ENCODE measurements around the gene HSP90B1. TPM values are rescaled to one million over a fixed set of nuclear protein-coding genes. Genes with fewer than 3 reads are reported as not detected.

The HSP90B1 gene
- total RNA-seq, 1 experiment from 2014 or later: 888 TPM

DNA sequence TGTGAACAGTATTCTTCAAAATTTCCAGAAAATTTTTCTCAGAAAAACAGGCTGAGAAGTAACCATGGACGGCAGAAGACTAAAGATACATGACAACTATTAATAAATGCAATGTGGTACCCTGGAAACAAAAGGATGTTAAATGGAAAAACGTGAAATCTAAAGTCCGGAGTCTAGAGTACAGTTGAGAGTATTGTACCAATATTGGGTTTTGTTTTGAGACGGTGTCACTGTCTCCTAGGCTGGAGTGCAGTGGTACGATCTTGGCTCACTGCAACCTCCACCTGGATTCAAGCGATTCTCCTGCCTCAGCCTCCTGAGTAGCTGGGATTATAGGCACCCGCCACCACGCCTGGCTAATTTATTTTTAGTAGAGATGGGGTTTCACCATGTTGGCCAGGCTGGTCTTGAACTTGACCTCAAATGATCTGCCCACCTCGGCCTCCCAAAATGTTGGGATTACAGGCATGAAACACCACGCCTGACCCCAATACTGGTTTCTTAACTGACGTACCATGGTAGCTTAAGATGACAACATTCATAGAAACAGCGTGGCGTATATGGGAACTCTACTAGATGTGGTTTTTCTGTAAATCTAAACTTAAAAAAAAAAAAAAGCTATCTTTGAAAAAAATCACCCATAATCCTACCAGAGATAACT lies 18.7 kb downstream of the HSP90B1 start:
- Histone ChIP-seq H3K9me2 (ENCODE audit: insufficient read depth) (no peaks in the 10 kb centered on the region), H3K9ac (ENCODE audit: low read length) (no peak overlapping the region), H3K36me3 (ENCODE audit: control insufficient read depth in 1 of 2, insufficient read depth in 2 of 2, low read length in 2 of 2) (peaks cover 68 to 85% of the 10 kb centered on the region in 2 experiments), H3K4me3 (replicated peaks in 1 of 2; ENCODE audit: low read depth in 1 of 2, low read length in 2 of 2) (no peak overlapping the region), H3K27me3 (ENCODE audit: insufficient read depth, low read length) (no peaks in the 10 kb centered on the region), H4K20me1 (ENCODE audit: insufficient read depth) (no peaks in the 10 kb centered on the region), H3K4me1 (ENCODE audit: control insufficient read depth in 1 of 2, insufficient read depth in 2 of 2, low read length in 2 of 2) (no peaks in the 10 kb centered on the region), H3K9me3 (ENCODE audit: control insufficient read depth in 1 of 2, insufficient read depth in 1 of 2, low read depth in 1 of 2, low read length in 2 of 2) (no peaks in the 10 kb centered on the region), H2AFZ (ENCODE audit: low read depth, low read length, poor library complexity, severe bottlenecking) (no peak overlapping the region), H3K4me2 (ENCODE audit: low read length) (no peak overlapping the region), H3K27ac (ENCODE audit: low read depth, low read length) (no peak overlapping the region), H3K79me2 (ENCODE audit: insufficient read depth, low read length) (peaks cover 29% of the 10 kb centered on the region)
- ChIA-PET POLR2A (interaction anchor here (0.9 to 1.4 kb wide), 3 partner anchors 12 to 19 kb away, joined by 3 to 4 read pairs (median 4); partner anchors contain the start of genes HSP90B1 and TDG), CTCF (no interaction called here), RAD21 (ENCODE audit: low non-redundant PET in 1 of 2, low total read pairs in 2 of 2, uncharacterized antibody in 2 of 2, unreplicated experiment in 2 of 2) (no interaction called here)
- peak; percentile 51 for TF ChIP-seq POLR2AphosphoS5 (IDR thresholded peaks at IDR 0.05; ENCODE audit: low read depth, low read length)
- TF ChIP-seq TCF7L2 (IDR thresholded peaks at IDR 0.05; ENCODE audit: borderline replicate concordance, extremely low read depth, insufficient read depth, insufficient read length): no peak
- TF ChIP-seq POLR2A (IDR thresholded peaks at IDR 0.05; ENCODE audit: borderline replicate concordance, extremely low read depth, insufficient read depth, insufficient read length): no peak
- ATAC-seq (peak; percentile 33; the same call in 1 of the 2 replicates), DNase-seq (ENCODE audit: low read depth, low spot score) (no peak)
- no TSS peak for BruUV-seq (replicated peaks)
- intact Hi-C loops (cut with micrococcal nuclease): loop anchor here (10.0 kb wide), 1 partner anchor 174 kb away; no protein-coding TSS in a partner anchor

DNA sequence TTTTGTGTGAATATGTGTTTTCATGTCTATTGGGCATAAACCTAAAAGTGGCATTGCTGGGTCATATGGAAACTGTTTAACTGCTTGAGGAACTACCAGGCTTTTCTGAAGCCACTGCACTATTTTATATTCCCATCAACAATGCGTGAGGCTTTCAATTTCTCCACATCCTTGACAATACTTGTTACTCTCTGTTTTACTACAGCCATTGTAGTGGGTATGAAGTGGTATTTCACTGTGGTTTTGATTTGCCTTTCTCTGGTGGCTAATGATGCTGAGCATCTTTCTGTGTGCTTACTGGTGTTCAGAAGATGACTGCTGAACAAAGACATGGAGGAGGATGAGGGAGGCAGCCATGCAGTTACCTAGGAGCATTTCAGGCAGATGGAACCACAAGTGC lies 22.3 kb downstream of the HSP90B1 start:
- Histone ChIP-seq H3K36me3 (ENCODE audit: control insufficient read depth in 1 of 2, insufficient read depth in 2 of 2, low read length in 2 of 2) (peaks cover 38 to 56% of the 10 kb centered on the region in 2 experiments), H3K27me3 (ENCODE audit: insufficient read depth, low read length) (no peaks in the 10 kb centered on the region), H3K4me1 (ENCODE audit: control insufficient read depth in 1 of 2, insufficient read depth in 2 of 2, low read length in 2 of 2) (peaks cover 6 to 9% of the 10 kb centered on the region in 2 experiments; a peak in 3 of 4 replicates), H3K9ac (ENCODE audit: low read length) (no peak overlapping the region), H3K4me2 (ENCODE audit: low read length) (no peak overlapping the region), H3K4me3 (replicated peaks in 1 of 2; ENCODE audit: low read depth in 1 of 2, low read length in 2 of 2) (no peak overlapping the region), H4K20me1 (ENCODE audit: insufficient read depth) (no peaks in the 10 kb centered on the region), H2AFZ (ENCODE audit: low read depth, low read length, poor library complexity, severe bottlenecking) (no peak overlapping the region), H3K9me2 (ENCODE audit: insufficient read depth) (no peaks in the 10 kb centered on the region), H3K79me2 (ENCODE audit: insufficient read depth, low read length) (peaks cover 50% of the 10 kb centered on the region), H3K27ac (ENCODE audit: low read depth, low read length) (no peak overlapping the region), H3K9me3 (ENCODE audit: control insufficient read depth in 1 of 2, insufficient read depth in 1 of 2, low read depth in 1 of 2, low read length in 2 of 2) (no peaks in the 10 kb centered on the region)
- intact Hi-C loops (cut with micrococcal nuclease): no loop called here
- ATAC-seq: no peak
- TF ChIP-seq EGR1 (IDR thresholded peaks at IDR 0.05; ENCODE audit: low read depth): no peak
- TF ChIP-seq, protein P1, sequence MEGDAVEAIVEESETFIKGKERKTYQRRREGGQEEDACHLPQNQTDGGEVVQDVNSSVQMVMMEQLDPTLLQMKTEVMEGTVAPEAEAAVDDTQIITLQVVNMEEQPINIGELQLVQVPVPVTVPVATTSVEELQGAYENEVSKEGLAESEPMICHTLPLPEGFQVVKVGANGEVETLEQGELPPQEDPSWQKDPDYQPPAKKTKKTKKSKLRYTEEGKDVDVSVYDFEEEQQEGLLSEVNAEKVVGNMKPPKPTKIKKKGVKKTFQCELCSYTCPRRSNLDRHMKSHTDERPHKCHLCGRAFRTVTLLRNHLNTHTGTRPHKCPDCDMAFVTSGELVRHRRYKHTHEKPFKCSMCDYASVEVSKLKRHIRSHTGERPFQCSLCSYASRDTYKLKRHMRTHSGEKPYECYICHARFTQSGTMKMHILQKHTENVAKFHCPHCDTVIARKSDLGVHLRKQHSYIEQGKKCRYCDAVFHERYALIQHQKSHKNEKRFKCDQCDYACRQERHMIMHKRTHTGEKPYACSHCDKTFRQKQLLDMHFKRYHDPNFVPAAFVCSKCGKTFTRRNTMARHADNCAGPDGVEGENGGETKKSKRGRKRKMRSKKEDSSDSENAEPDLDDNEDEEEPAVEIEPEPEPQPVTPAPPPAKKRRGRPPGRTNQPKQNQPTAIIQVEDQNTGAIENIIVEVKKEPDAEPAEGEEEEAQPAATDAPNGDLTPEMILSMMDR (IDR thresholded peaks at IDR 0.05 in 2 of 3, conservative IDR thresholded peaks at IDR 0.05 in 1 of 3; ENCODE audit: borderline replicate concordance in 1 of 3, insufficient read depth in 1 of 3, low read depth in 2 of 3, low read length in 2 of 3): no peak
- no peak for TF ChIP-seq SRF (IDR thresholded peaks at IDR 0.05; ENCODE audit: low read depth)
- no peak for TF ChIP-seq RAD21 (IDR thresholded peaks at IDR 0.05; ENCODE audit: low read depth)
- no peak for TF ChIP-seq EZH2 (IDR thresholded peaks at IDR 0.05)
- no peak for TF ChIP-seq SIN3A (IDR thresholded peaks at IDR 0.05; ENCODE audit: low read depth)
- TF ChIP-seq YY1 (IDR thresholded peaks at IDR 0.05; ENCODE audit: extremely low read depth, insufficient replicate concordance, low read depth, low read length): no peak
- no TSS peak for BruUV-seq (replicated peaks)
- ChIA-PET CTCF (no interaction called here), POLR2A (interaction anchor here (3.1 kb wide), 1 partner anchor 22 kb away, joined by 8 read pairs; the partner anchor contains the start of gene HSP90B1), RAD21 (ENCODE audit: low non-redundant PET in 1 of 2, low total read pairs in 2 of 2, uncharacterized antibody in 2 of 2, unreplicated experiment in 2 of 2) (no interaction called here)
- no peak for DNase-seq (ENCODE audit: low read depth, low spot score)

All from HCT116 (cell line).